Measurements from ENCODE around the gene TTLL11.

The TTLL11 gene

GRCh38 chr9:121837113-121837961 lies 255.8 kb downstream of the TTLL11 start:
- Mint-ChIP-seq H3K9me3 (no peaks in the 10 kb centered on the region), H3K4me3 (no peak overlapping the region), H3K27ac (no peak overlapping the region), H3K4me1 (peaks cover 5% of the 10 kb centered on the region), H3K27me3 (peaks cover 7% of the 10 kb centered on the region), H3K36me3 (peaks cover 4% of the 10 kb centered on the region)
- ATAC-seq: no peak

- H3K27me3 Mint-ChIP-seq: peaks cover 7% of the 10 kb centered on the region
- peaks cover 4% of the 10 kb centered on the region for H3K36me3 Mint-ChIP-seq
- no peaks in the 10 kb centered on the region for H3K9me3 Mint-ChIP-seq
- no peak overlapping the region for H3K27ac Mint-ChIP-seq
- no peak for ATAC-seq
- H3K4me1 Mint-ChIP-seq: peaks cover 5% of the 10 kb centered on the region
- no peak overlapping the region for H3K4me3 Mint-ChIP-seq
Measured at GRCh38 chr9:121836366-121836885, 256.7 kb downstream of the TTLL11 start.

GRCh38 chr9:121835587-121836365 lies 257.3 kb downstream of the TTLL11 start:
- Mint-ChIP-seq H3K9me3 (no peaks in the 10 kb centered on the region), H3K27ac (no peak overlapping the region), H3K4me1 (peaks cover 1% of the 10 kb centered on the region), H3K36me3 (peaks cover 1% of the 10 kb centered on the region), H3K4me3 (no peak overlapping the region), H3K27me3 (peaks cover 3% of the 10 kb centered on the region)
- no peak for ATAC-seq

GRCh38 chr9:121833061-121833460 lies 260.0 kb downstream of the TTLL11 start:
- no peak overlapping the region for H3K27ac Mint-ChIP-seq
- H3K27me3 Mint-ChIP-seq: no peaks in the 10 kb centered on the region

GRCh38 chr9:121831869-121832268 lies 261.2 kb downstream of the TTLL11 start:
- no peak for ATAC-seq
- Mint-ChIP-seq H3K4me3 (no peak overlapping the region), H3K4me1 (no peaks in the 10 kb centered on the region), H3K9me3 (no peaks in the 10 kb centered on the region), H3K36me3 (no peaks in the 10 kb centered on the region), H3K27me3 (no peaks in the 10 kb centered on the region), H3K27ac (no peak overlapping the region)

More at GRCh38 chr9:121833061-121833460, 260.0 kb downstream of the TTLL11 start:
- Mint-ChIP-seq H3K4me1 (no peaks in the 10 kb centered on the region), H3K4me3 (no peak overlapping the region), H3K36me3 (no peaks in the 10 kb centered on the region), H3K9me3 (no peaks in the 10 kb centered on the region)
- ATAC-seq: no peak

- ATAC-seq: no peak
- Mint-ChIP-seq H3K4me3 (no peak overlapping the region), H3K4me1 (no peaks in the 10 kb centered on the region), H3K9me3 (no peaks in the 10 kb centered on the region), H3K27me3 (no peaks in the 10 kb centered on the region), H3K36me3 (no peaks in the 10 kb centered on the region), H3K27ac (no peak overlapping the region)
Measured at GRCh38 chr9:121830441-121831140, 262.5 kb downstream of the TTLL11 start.

- H3K4me3 Mint-ChIP-seq: no peak overlapping the region
- no peaks in the 10 kb centered on the region for H3K9me3 Mint-ChIP-seq
- no peak overlapping the region for H3K27ac Mint-ChIP-seq
- no peaks in the 10 kb centered on the region for H3K4me1 Mint-ChIP-seq
- no peaks in the 10 kb centered on the region for H3K36me3 Mint-ChIP-seq
- no peak for ATAC-seq
- H3K27me3 Mint-ChIP-seq: no peaks in the 10 kb centered on the region
Measured at GRCh38 chr9:121827251-121827967, 265.7 kb downstream of the TTLL11 start.

- no peak overlapping the region for H3K4me3 Mint-ChIP-seq
- no peak for ATAC-seq
- H3K27ac Mint-ChIP-seq: no peak overlapping the region
- H3K4me1 Mint-ChIP-seq: no peaks in the 10 kb centered on the region
- H3K9me3 Mint-ChIP-seq: no peaks in the 10 kb centered on the region
- peaks cover 1% of the 10 kb centered on the region for H3K27me3 Mint-ChIP-seq
- no peaks in the 10 kb centered on the region for H3K36me3 Mint-ChIP-seq
Measured at GRCh38 chr9:121826711-121827110, 266.4 kb downstream of the TTLL11 start.

- Mint-ChIP-seq H3K4me1 (no peaks in the 10 kb centered on the region), H3K4me3 (no peak overlapping the region), H3K27ac (no peak overlapping the region), H3K36me3 (no peaks in the 10 kb centered on the region), H3K27me3 (peaks cover 11% of the 10 kb centered on the region), H3K9me3 (no peaks in the 10 kb centered on the region)
- no peak for ATAC-seq
Measured at GRCh38 chr9:121825031-121825691, 267.9 kb downstream of the TTLL11 start.

GRCh38 chr9:121824651-121825030 lies 268.5 kb downstream of the TTLL11 start:
- no peaks in the 10 kb centered on the region for H3K9me3 Mint-ChIP-seq
- H3K36me3 Mint-ChIP-seq: no peaks in the 10 kb centered on the region
- peaks cover 11% of the 10 kb centered on the region for H3K27me3 Mint-ChIP-seq
- H3K27ac Mint-ChIP-seq: no peak overlapping the region
- H3K4me3 Mint-ChIP-seq: no peak overlapping the region
- no peak for ATAC-seq
- H3K4me1 Mint-ChIP-seq: peaks cover 3% of the 10 kb centered on the region

- H3K4me1 Mint-ChIP-seq: peaks cover 9% of the 10 kb centered on the region
- no peak overlapping the region for H3K27ac Mint-ChIP-seq
- no peaks in the 10 kb centered on the region for H3K36me3 Mint-ChIP-seq
- ATAC-seq: no peak
- H3K9me3 Mint-ChIP-seq: no peaks in the 10 kb centered on the region
- no peak overlapping the region for H3K4me3 Mint-ChIP-seq
- H3K27me3 Mint-ChIP-seq: peaks cover 21% of the 10 kb centered on the region
Measured at GRCh38 chr9:121823451-121824169, 269.5 kb downstream of the TTLL11 start.

GRCh38 chr9:121822093-121823085 lies 270.7 kb downstream of the TTLL11 start:
- Mint-ChIP-seq H3K4me3 (no peak overlapping the region), H3K9me3 (no peaks in the 10 kb centered on the region), H3K36me3 (no peaks in the 10 kb centered on the region), H3K4me1 (peaks cover 9% of the 10 kb centered on the region), H3K27me3 (peaks cover 28% of the 10 kb centered on the region), H3K27ac (no peak overlapping the region)
- no peak for ATAC-seq

GRCh38 chr9:121821326-121821725 lies 271.8 kb downstream of the TTLL11 start:
- no peak for ATAC-seq
- Mint-ChIP-seq H3K27me3 (peaks cover 28% of the 10 kb centered on the region), H3K9me3 (no peaks in the 10 kb centered on the region)

More at GRCh38 chr9:121821326-121821725, 271.8 kb downstream of the TTLL11 start:
- Mint-ChIP-seq H3K27ac (no peak overlapping the region), H3K4me3 (no peak overlapping the region), H3K4me1 (peaks cover 9% of the 10 kb centered on the region), H3K36me3 (no peaks in the 10 kb centered on the region)
